ENCODE results near the gene HERPUD2. TPM values are rescaled to one million over a fixed set of nuclear protein-coding genes. Genes with fewer than 3 reads are reported as not detected.

Gene HERPUD2
- total RNA-seq, 1 donor from 2014 or later = 28.0 TPM

- H3K27me3 ChIP-seq (ENCODE audit: insufficient read depth, low read length) = peaks cover 6% of the 10 kb centered on the region
- no peak overlapping the region for H3K27ac Mint-ChIP-seq (ENCODE audit: unreplicated experiment)
- no peak overlapping the region for H3K4me3 ChIP-seq (ENCODE audit: insufficient read depth, low read depth, low read length)
- no peaks in the 10 kb centered on the region for H3K9me3 ChIP-seq (ENCODE audit: insufficient read depth, low read depth, low read length)
- no peaks in the 10 kb centered on the region for H3K79me2 ChIP-seq (ENCODE audit: insufficient read depth, low read length)
- H3K4me1 ChIP-seq (ENCODE audit: insufficient read depth, low read length) = no peaks in the 10 kb centered on the region
- no peaks in the 10 kb centered on the region for H3K27me3 Mint-ChIP-seq (ENCODE audit: low read depth, unreplicated experiment)
- FAIRE-seq (no peak), DNase-seq (ENCODE audit: low read depth) (no peak)
- H3K4me3 Mint-ChIP-seq (ENCODE audit: unreplicated experiment) = no peak overlapping the region
- peaks cover 6% of the 10 kb centered on the region for H3K4me1 Mint-ChIP-seq (ENCODE audit: low read depth, unreplicated experiment)
- H3K9ac ChIP-seq (ENCODE audit: low read length) = no peak overlapping the region
- TF ChIP-seq EZH2 (IDR thresholded peaks at IDR 0.05; ENCODE audit: insufficient read depth, low read length) = no peak
- TF ChIP-seq, protein P1, sequence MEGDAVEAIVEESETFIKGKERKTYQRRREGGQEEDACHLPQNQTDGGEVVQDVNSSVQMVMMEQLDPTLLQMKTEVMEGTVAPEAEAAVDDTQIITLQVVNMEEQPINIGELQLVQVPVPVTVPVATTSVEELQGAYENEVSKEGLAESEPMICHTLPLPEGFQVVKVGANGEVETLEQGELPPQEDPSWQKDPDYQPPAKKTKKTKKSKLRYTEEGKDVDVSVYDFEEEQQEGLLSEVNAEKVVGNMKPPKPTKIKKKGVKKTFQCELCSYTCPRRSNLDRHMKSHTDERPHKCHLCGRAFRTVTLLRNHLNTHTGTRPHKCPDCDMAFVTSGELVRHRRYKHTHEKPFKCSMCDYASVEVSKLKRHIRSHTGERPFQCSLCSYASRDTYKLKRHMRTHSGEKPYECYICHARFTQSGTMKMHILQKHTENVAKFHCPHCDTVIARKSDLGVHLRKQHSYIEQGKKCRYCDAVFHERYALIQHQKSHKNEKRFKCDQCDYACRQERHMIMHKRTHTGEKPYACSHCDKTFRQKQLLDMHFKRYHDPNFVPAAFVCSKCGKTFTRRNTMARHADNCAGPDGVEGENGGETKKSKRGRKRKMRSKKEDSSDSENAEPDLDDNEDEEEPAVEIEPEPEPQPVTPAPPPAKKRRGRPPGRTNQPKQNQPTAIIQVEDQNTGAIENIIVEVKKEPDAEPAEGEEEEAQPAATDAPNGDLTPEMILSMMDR (IDR thresholded peaks at IDR 0.05; ENCODE audit: insufficient read depth, low read depth, low read length) = no peak
- no peak overlapping the region for H3K27ac ChIP-seq (ENCODE audit: low read depth, low read length)
- no peaks in the 10 kb centered on the region for H4K20me1 ChIP-seq (ENCODE audit: insufficient read depth, low read length)
- no peaks in the 10 kb centered on the region for H3K36me3 ChIP-seq (ENCODE audit: insufficient read depth, low read length)
- H3K4me2 ChIP-seq (ENCODE audit: low read length) = no peak overlapping the region
- H3K9me3 Mint-ChIP-seq (ENCODE audit: unreplicated experiment) = no peaks in the 10 kb centered on the region
- H2AFZ ChIP-seq (ENCODE audit: low read depth, low read length) = no peak overlapping the region
- no peaks in the 10 kb centered on the region for H3K36me3 Mint-ChIP-seq (ENCODE audit: low read depth, unreplicated experiment)
Measured at GRCh38 chr7:35720032-35720431, 25.1 kb upstream of the HERPUD2 start.

- Mint-ChIP-seq H3K27me3 (ENCODE audit: low read depth, unreplicated experiment) (no peaks in the 10 kb centered on the region), H3K36me3 (ENCODE audit: low read depth, unreplicated experiment) (no peaks in the 10 kb centered on the region), H3K4me1 (ENCODE audit: low read depth, unreplicated experiment) (peaks cover 6% of the 10 kb centered on the region), H3K4me3 (ENCODE audit: unreplicated experiment) (no peak overlapping the region), H3K27ac (ENCODE audit: unreplicated experiment) (no peak overlapping the region), H3K9me3 (ENCODE audit: unreplicated experiment) (no peaks in the 10 kb centered on the region)
- Histone ChIP-seq H3K36me3 (ENCODE audit: insufficient read depth, low read length) (no peaks in the 10 kb centered on the region), H3K4me3 (ENCODE audit: insufficient read depth, low read depth, low read length) (no peak overlapping the region), H3K9ac (ENCODE audit: low read length) (no peak overlapping the region), H3K27me3 (ENCODE audit: insufficient read depth, low read length) (peaks cover 6% of the 10 kb centered on the region), H3K79me2 (ENCODE audit: insufficient read depth, low read length) (no peaks in the 10 kb centered on the region), H4K20me1 (ENCODE audit: insufficient read depth, low read length) (no peaks in the 10 kb centered on the region), H3K4me1 (ENCODE audit: insufficient read depth, low read length) (no peaks in the 10 kb centered on the region), H2AFZ (ENCODE audit: low read depth, low read length) (no peak overlapping the region), H3K9me3 (ENCODE audit: insufficient read depth, low read depth, low read length) (no peaks in the 10 kb centered on the region), H3K27ac (ENCODE audit: low read depth, low read length) (no peak overlapping the region), H3K4me2 (ENCODE audit: low read length) (no peak overlapping the region)
- TF ChIP-seq, protein P1 (IDR thresholded peaks at IDR 0.05; ENCODE audit: insufficient read depth, low read depth, low read length) = no peak
- DNase-seq (ENCODE audit: low read depth) = no peak
- no peak for FAIRE-seq
Measured at GRCh38 chr7:35718047-35718446, 23.1 kb upstream of the HERPUD2 start.

- no peak overlapping the region for H3K4me3 Mint-ChIP-seq (ENCODE audit: unreplicated experiment)
- no peaks in the 10 kb centered on the region for H3K27me3 Mint-ChIP-seq (ENCODE audit: low read depth, unreplicated experiment)
Measured at GRCh38 chr7:35717516-35717915, 22.6 kb upstream of the HERPUD2 start.

More at GRCh38 chr7:35717516-35717915, 22.6 kb upstream of the HERPUD2 start:
- Histone ChIP-seq H3K36me3 (ENCODE audit: insufficient read depth, low read length) (no peaks in the 10 kb centered on the region), H3K27me3 (ENCODE audit: insufficient read depth, low read length) (peaks cover 6% of the 10 kb centered on the region), H3K4me2 (ENCODE audit: low read length) (no peak overlapping the region), H3K79me2 (ENCODE audit: insufficient read depth, low read length) (no peaks in the 10 kb centered on the region), H3K4me3 (ENCODE audit: insufficient read depth, low read depth, low read length) (no peak overlapping the region), H3K9ac (ENCODE audit: low read length) (no peak overlapping the region), H3K27ac (ENCODE audit: low read depth, low read length) (no peak overlapping the region), H3K4me1 (ENCODE audit: insufficient read depth, low read length) (no peaks in the 10 kb centered on the region), H4K20me1 (ENCODE audit: insufficient read depth, low read length) (no peaks in the 10 kb centered on the region), H3K9me3 (ENCODE audit: insufficient read depth, low read depth, low read length) (no peaks in the 10 kb centered on the region), H2AFZ (ENCODE audit: low read depth, low read length) (no peak overlapping the region)
- Mint-ChIP-seq H3K27ac (ENCODE audit: unreplicated experiment) (no peak overlapping the region), H3K4me1 (ENCODE audit: low read depth, unreplicated experiment) (peaks cover 6% of the 10 kb centered on the region), H3K9me3 (ENCODE audit: unreplicated experiment) (no peaks in the 10 kb centered on the region), H3K36me3 (ENCODE audit: low read depth, unreplicated experiment) (no peaks in the 10 kb centered on the region)
- no peak for TF ChIP-seq EZH2 (IDR thresholded peaks at IDR 0.05; ENCODE audit: insufficient read depth, low read length)
- TF ChIP-seq, protein P1 (IDR thresholded peaks at IDR 0.05; ENCODE audit: insufficient read depth, low read depth, low read length) = no peak
- no peak for DNase-seq (ENCODE audit: low read depth)
- FAIRE-seq = no peak

Data from astrocyte (in vitro differentiated cells and primary cell).